Liver (tissue), 9 donors: ENCODE measurements around the gene PIP5KL1. TPM values are rescaled to one million over a fixed set of nuclear protein-coding genes. Genes with fewer than 3 reads are reported as not detected.

Experiments used
- DNase-seq: peaks from one replicate; pipeline ENCODE4 v3.0.0-alpha.2; 2017; ENCODE audit warnings: low spot score
- H3K27ac ChIP-seq, 2 donors: one replicate each; pipeline ENCODE4 v1.7.0; 2013; ENCODE audit warnings: inconsistent platforms in 2 of 2, low read length in 2 of 2, control low read depth in 1 of 2, low read depth in 1 of 2, mild to moderate bottlenecking in 1 of 2
- H3K27me3 ChIP-seq, 4 donors: one replicate each; pipeline versions ENCODE4 v1.6.1 to v1.7.0; 2013; ENCODE audit warnings: low read length in 3 of 4, inconsistent platforms in 1 of 4, mild to moderate bottlenecking in 1 of 4, moderate library complexity in 1 of 4; ENCODE audit not compliant: control insufficient read depth in 4 of 4, insufficient read depth in 4 of 4
- H3K36me3 ChIP-seq, 4 donors: one replicate each; pipeline versions ENCODE4 v1.6.1 to v1.7.0; 2013; ENCODE audit warnings: low read length in 3 of 4, mild to moderate bottlenecking in 3 of 4, low read depth in 1 of 4, moderate library complexity in 1 of 4; ENCODE audit not compliant: control insufficient read depth in 4 of 4, insufficient read depth in 3 of 4
- H3K4me1 ChIP-seq, 4 donors: one replicate each; pipeline versions ENCODE4 v1.6.1 to v1.7.0; 2013; ENCODE audit warnings: low read length in 3 of 4, mild to moderate bottlenecking in 3 of 4, moderate library complexity in 1 of 4; ENCODE audit not compliant: control insufficient read depth in 4 of 4, insufficient read depth in 4 of 4
- H3K4me3 ChIP-seq, 3 donors: one replicate each; pipeline versions ENCODE4 v1.6.1 to v1.7.0; 2013; ENCODE audit warnings: low read length in 3 of 3, control low read depth in 1 of 3, low read depth in 1 of 3, mild to moderate bottlenecking in 1 of 3
- H3K9ac ChIP-seq, 2 donors: one replicate each; pipeline ENCODE4 v1.7.0; 2013; ENCODE audit warnings: low read length in 2 of 2, mild to moderate bottlenecking in 2 of 2, moderate library complexity in 2 of 2, control low read depth in 1 of 2, low read depth in 1 of 2
- H3K9me3 ChIP-seq, 4 donors: one replicate each; pipeline versions ENCODE4 v1.6.1 to v1.7.0; 2013; ENCODE audit warnings: low read length in 3 of 4; ENCODE audit not compliant: control insufficient read depth in 4 of 4
- EGR1 ChIP-seq, 2 donors: IDR thresholded peaks; 2 replicates each; pipeline ENCODE4 v1.6.1; 2016 to 2018; ENCODE audit warnings: antibody characterized with exemption in 2 of 2, low read depth in 2 of 2
- FOXA1 ChIP-seq: IDR thresholded peaks from 2 replicates; pipeline ENCODE4 v1.6.1; 2016; ENCODE audit warnings: antibody characterized with exemption
- FOXA2 ChIP-seq: IDR thresholded peaks from 2 replicates; pipeline ENCODE4 v1.6.1; 2016; ENCODE audit warnings: antibody characterized with exemption
- GABPA ChIP-seq, 2 donors: IDR thresholded peaks in 1 of 2; conservative IDR thresholded peaks in 1 of 2; 2 replicates each; pipeline ENCODE4 v1.6.1; 2016; ENCODE audit warnings: antibody characterized with exemption in 2 of 2, mild to moderate bottlenecking in 1 of 2, moderate library complexity in 1 of 2
- HNF4A ChIP-seq, 2 donors: conservative IDR thresholded peaks; 2 replicates each; pipeline ENCODE4 v1.6.1; 2016; ENCODE audit warnings: antibody characterized with exemption in 2 of 2, mild to moderate bottlenecking in 2 of 2
- HNF4G ChIP-seq: IDR thresholded peaks from 2 replicates; pipeline ENCODE4 v1.6.1; 2016; ENCODE audit warnings: antibody characterized with exemption
- JUND ChIP-seq, 2 donors: IDR thresholded peaks; 2 replicates each; pipeline ENCODE4 v1.6.1; 2016; ENCODE audit warnings: antibody characterized with exemption in 2 of 2
- NR2F2 ChIP-seq: IDR thresholded peaks from 2 replicates; pipeline ENCODE4 v1.6.1; 2016; ENCODE audit warnings: antibody characterized with exemption
- RAD21 ChIP-seq, 2 donors: IDR thresholded peaks; 2 replicates each; pipeline ENCODE4 v1.6.1; 2016; ENCODE audit warnings: antibody characterized with exemption in 2 of 2, mild to moderate bottlenecking in 2 of 2
- RXRA ChIP-seq, 2 donors: IDR thresholded peaks; 2 replicates each; pipeline ENCODE4 v1.6.1; 2017 to 2018; ENCODE audit warnings: antibody characterized with exemption in 2 of 2, mild to moderate bottlenecking in 1 of 2
- SP1 ChIP-seq: IDR thresholded peaks from 2 replicates; pipeline ENCODE4 v1.6.1; 2018; ENCODE audit warnings: antibody characterized with exemption, mild to moderate bottlenecking
- TAF1 ChIP-seq: conservative IDR thresholded peaks from 2 replicates; pipeline ENCODE4 v1.6.1; 2016; ENCODE audit warnings: antibody characterized with exemption, mild to moderate bottlenecking
- YY1 ChIP-seq: IDR thresholded peaks from 2 replicates; pipeline ENCODE4 v1.6.1; 2016; ENCODE audit warnings: antibody characterized with exemption, mild to moderate bottlenecking
- WGBS: extraction: QIAGEN DNeasy Blood & Tissue Kit; methylation state at CpG from one replicate; pipeline ENCODE4 v1.1.7; 2013; 5-methylcytosine and 5-hydroxymethylcytosine counted together
- polyA plus RNA-seq, 2 donors: library from polyadenylated mRNA; stranded (reverse) in 1 of 2; unstranded in 1 of 2; fragments of 200-250 nt in 1 of 2; fragments of >200 nt in 1 of 2; fragmentation: Nextera tagmentation in 1 of 2; extraction: Ambion mirVana in 1 of 2; gene quantifications; one replicate each; pipeline versions ENCODE4 v1.2.1 to v1.2.3, GENCODE V29; 2013 to 2015
- total RNA-seq, 2 donors: library from RNA; depleted of rRNA; stranded (reverse); fragments of >200 nt; gene quantifications; one replicate each; pipeline ENCODE4 v1.2.3, GENCODE V29; 2014
- TF ChIP-seq, protein P1 (sequence below): fragments of 150-350 bp; IDR thresholded peaks from 2 replicates; pipeline ENCODE4 v1.5.1; 2017; ENCODE audit warnings: improper control_type of control experiment, low read depth, low read length; ENCODE audit not compliant: missing input control
- TF ChIP-seq, protein P2 (sequence below): IDR thresholded peaks from 2 replicates; pipeline ENCODE4 v1.6.1; 2016; ENCODE audit warnings: antibody characterized with exemption
- TF ChIP-seq, protein P3 (sequence below): IDR thresholded peaks from 2 replicates; pipeline ENCODE4 v1.6.1; 2016; ENCODE audit warnings: antibody characterized with exemption, mild to moderate bottlenecking
- TF ChIP-seq, protein P4 (sequence below): IDR thresholded peaks from 2 replicates; pipeline ENCODE4 v1.6.1; 2016; ENCODE audit warnings: antibody characterized with exemption
- TF ChIP-seq, protein P5 (sequence below): IDR thresholded peaks from 2 replicates; pipeline ENCODE4 v1.6.1; 2016; ENCODE audit warnings: antibody characterized with exemption
- donor health status: healthy.
- donor health status: healthy.
- donor health status: healthy.
- donor health status: healthy.
- donor health status: healthy.

PIP5KL1 gene
- total and polyA plus RNA-seq, 4 donors: 0.06 to 1.5 (median 0.49) TPM

DNA sequence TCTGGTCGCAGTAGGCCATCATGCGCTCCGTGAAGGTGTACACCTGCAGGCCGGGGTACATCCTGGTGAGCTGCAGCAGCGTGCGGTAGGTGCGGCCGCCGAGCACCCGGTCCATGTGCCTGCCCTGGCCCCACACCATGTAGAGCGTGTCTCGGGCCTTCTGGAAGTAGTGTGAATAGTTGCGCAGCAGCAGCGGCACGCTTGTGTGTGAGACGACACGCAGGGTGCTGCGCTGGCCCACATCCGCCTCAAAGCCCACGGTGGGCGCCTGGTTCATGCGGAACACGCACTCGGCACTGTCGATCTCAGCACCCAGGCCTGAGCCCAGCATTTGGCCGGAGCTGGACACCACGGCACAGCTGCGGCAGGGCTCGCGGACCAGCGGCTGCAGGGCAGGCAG lies 18.3 kb downstream of the PIP5KL1 start:
- Histone ChIP-seq H3K4me1 (peaks cover 6 to 27% (median 14%) of the 10 kb centered on the region in 4 donors), H3K27me3 (no peaks in the 10 kb centered on the region), H3K4me3 (no peak overlapping the region), H3K9ac (no peak overlapping the region), H3K36me3 (peaks cover 0 to 1% (median 0%) of the 10 kb centered on the region in 4 donors), H3K27ac (no peak overlapping the region), H3K9me3 (no peaks in the 10 kb centered on the region)
- no peak for DNase-seq
- TF ChIP-seq NR2F2: no peak
- no peak for TF ChIP-seq EGR1 (IDR thresholded peaks at IDR 0.05; ENCODE audit: low read depth in 2 of 2)
- TF ChIP-seq, protein P1, sequence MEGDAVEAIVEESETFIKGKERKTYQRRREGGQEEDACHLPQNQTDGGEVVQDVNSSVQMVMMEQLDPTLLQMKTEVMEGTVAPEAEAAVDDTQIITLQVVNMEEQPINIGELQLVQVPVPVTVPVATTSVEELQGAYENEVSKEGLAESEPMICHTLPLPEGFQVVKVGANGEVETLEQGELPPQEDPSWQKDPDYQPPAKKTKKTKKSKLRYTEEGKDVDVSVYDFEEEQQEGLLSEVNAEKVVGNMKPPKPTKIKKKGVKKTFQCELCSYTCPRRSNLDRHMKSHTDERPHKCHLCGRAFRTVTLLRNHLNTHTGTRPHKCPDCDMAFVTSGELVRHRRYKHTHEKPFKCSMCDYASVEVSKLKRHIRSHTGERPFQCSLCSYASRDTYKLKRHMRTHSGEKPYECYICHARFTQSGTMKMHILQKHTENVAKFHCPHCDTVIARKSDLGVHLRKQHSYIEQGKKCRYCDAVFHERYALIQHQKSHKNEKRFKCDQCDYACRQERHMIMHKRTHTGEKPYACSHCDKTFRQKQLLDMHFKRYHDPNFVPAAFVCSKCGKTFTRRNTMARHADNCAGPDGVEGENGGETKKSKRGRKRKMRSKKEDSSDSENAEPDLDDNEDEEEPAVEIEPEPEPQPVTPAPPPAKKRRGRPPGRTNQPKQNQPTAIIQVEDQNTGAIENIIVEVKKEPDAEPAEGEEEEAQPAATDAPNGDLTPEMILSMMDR: no peak
- TF ChIP-seq HNF4G: no peak
- TF ChIP-seq SP1: no peak
- TF ChIP-seq, protein P2, sequence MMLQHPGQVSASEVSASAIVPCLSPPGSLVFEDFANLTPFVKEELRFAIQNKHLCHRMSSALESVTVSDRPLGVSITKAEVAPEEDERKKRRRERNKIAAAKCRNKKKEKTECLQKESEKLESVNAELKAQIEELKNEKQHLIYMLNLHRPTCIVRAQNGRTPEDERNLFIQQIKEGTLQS: no peak
- no peak for TF ChIP-seq TAF1
- TF ChIP-seq, protein P3, sequence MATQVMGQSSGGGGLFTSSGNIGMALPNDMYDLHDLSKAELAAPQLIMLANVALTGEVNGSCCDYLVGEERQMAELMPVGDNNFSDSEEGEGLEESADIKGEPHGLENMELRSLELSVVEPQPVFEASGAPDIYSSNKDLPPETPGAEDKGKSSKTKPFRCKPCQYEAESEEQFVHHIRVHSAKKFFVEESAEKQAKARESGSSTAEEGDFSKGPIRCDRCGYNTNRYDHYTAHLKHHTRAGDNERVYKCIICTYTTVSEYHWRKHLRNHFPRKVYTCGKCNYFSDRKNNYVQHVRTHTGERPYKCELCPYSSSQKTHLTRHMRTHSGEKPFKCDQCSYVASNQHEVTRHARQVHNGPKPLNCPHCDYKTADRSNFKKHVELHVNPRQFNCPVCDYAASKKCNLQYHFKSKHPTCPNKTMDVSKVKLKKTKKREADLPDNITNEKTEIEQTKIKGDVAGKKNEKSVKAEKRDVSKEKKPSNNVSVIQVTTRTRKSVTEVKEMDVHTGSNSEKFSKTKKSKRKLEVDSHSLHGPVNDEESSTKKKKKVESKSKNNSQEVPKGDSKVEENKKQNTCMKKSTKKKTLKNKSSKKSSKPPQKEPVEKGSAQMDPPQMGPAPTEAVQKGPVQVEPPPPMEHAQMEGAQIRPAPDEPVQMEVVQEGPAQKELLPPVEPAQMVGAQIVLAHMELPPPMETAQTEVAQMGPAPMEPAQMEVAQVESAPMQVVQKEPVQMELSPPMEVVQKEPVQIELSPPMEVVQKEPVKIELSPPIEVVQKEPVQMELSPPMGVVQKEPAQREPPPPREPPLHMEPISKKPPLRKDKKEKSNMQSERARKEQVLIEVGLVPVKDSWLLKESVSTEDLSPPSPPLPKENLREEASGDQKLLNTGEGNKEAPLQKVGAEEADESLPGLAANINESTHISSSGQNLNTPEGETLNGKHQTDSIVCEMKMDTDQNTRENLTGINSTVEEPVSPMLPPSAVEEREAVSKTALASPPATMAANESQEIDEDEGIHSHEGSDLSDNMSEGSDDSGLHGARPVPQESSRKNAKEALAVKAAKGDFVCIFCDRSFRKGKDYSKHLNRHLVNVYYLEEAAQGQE: no peak
- TF ChIP-seq FOXA2: no peak
- no peak for TF ChIP-seq JUND (IDR thresholded peaks at IDR 0.05)
- TF ChIP-seq GABPA (IDR thresholded peaks at IDR 0.05 in 1 of 2, conservative IDR thresholded peaks at IDR 0.05 in 1 of 2): no peak
- TF ChIP-seq, protein P4, sequence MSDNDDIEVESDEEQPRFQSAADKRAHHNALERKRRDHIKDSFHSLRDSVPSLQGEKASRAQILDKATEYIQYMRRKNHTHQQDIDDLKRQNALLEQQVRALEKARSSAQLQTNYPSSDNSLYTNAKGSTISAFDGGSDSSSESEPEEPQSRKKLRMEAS: no peak
- no peak for TF ChIP-seq RAD21 (IDR thresholded peaks at IDR 0.05)
- TF ChIP-seq YY1: no peak
- no peak for TF ChIP-seq RXRA (IDR thresholded peaks at IDR 0.05)
- no peak for TF ChIP-seq HNF4A (conservative IDR thresholded peaks at IDR 0.05)
- no peak for TF ChIP-seq FOXA1
- TF ChIP-seq, protein P5, sequence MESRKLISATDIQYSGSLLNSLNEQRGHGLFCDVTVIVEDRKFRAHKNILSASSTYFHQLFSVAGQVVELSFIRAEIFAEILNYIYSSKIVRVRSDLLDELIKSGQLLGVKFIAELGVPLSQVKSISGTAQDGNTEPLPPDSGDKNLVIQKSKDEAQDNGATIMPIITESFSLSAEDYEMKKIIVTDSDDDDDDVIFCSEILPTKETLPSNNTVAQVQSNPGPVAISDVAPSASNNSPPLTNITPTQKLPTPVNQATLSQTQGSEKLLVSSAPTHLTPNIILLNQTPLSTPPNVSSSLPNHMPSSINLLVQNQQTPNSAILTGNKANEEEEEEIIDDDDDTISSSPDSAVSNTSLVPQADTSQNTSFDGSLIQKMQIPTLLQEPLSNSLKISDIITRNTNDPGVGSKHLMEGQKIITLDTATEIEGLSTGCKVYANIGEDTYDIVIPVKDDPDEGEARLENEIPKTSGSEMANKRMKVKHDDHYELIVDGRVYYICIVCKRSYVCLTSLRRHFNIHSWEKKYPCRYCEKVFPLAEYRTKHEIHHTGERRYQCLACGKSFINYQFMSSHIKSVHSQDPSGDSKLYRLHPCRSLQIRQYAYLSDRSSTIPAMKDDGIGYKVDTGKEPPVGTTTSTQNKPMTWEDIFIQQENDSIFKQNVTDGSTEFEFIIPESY: no peak
- WGBS: 92% methylated on average over 31 of the region's 31 CpGs
